MM.1S (cell line): Measurements from ENCODE around the gene MRPS18A.

Experiments
- DNase-seq: peaks from one replicate; pipeline ENCODE4 v3.0.0-alpha.2; 2015
- H2AFZ ChIP-seq: fragments of 300-600 bp; sonication (generic); 2 replicates; pipeline ENCODE4 v1.6.0; 2016; ENCODE audit warnings: antibody characterized with exemption, low read length
- H3F3A ChIP-seq: fragments of 300-600 bp; sonication (generic); 2 replicates; pipeline ENCODE4 v1.6.1; 2016; ENCODE audit warnings: mild to moderate bottlenecking, antibody characterized with exemption, low read length, moderate library complexity, mixed read lengths; ENCODE audit not compliant: insufficient read depth
- H3K27ac ChIP-seq: fragments of 300-600 bp; sonication (generic); 2 replicates; pipeline ENCODE4 v1.5.1; 2016; ENCODE audit warnings: mild to moderate bottlenecking, low read length
- H3K27me3 ChIP-seq: fragments of 300-600 bp; sonication (generic); replicated peaks from 2 replicates; pipeline ENCODE4 v1.6.0; 2016; ENCODE audit warnings: low read length; ENCODE audit not compliant: insufficient read depth
- H3K36me3 ChIP-seq: fragments of 300-600 bp; sonication (generic); replicated peaks from 2 replicates; pipeline ENCODE4 v1.6.1; 2016; ENCODE audit warnings: mild to moderate bottlenecking, low read length, mixed read lengths; ENCODE audit not compliant: insufficient read depth
- H3K4me1 ChIP-seq: fragments of 300-600 bp; sonication (generic); 2 replicates; pipeline ENCODE4 v1.6.1; 2016; ENCODE audit warnings: low read length, mixed read lengths
- H3K4me2 ChIP-seq: fragments of 300-600 bp; sonication (generic); 2 replicates; pipeline ENCODE4 v1.6.0; 2016; ENCODE audit warnings: low read depth, low read length
- H3K4me3 ChIP-seq: fragments of 300-600 bp; sonication (generic); 2 replicates; pipeline ENCODE4 v1.5.1; 2016; ENCODE audit warnings: low read length, mixed read lengths
- H3K79me2 ChIP-seq: fragments of 300-600 bp; sonication (generic); 2 replicates; pipeline ENCODE4 v1.6.1; 2016; ENCODE audit warnings: mixed run types, low read length, mixed read lengths
- H3K9ac ChIP-seq: fragments of 300-600 bp; sonication (generic); 2 replicates; pipeline ENCODE4 v1.6.1; 2016; ENCODE audit warnings: low read length, mixed read lengths
- H3K9me2 ChIP-seq: fragments of 300-600 bp; sonication (generic); replicated peaks from 2 replicates; pipeline ENCODE4 v1.6.1; 2016; ENCODE audit warnings: mild to moderate bottlenecking, low read length, mixed read lengths; ENCODE audit not compliant: insufficient read depth
- H3K9me3 ChIP-seq: fragments of 300-600 bp; sonication (generic); replicated peaks from 2 replicates; pipeline ENCODE4 v1.6.1; 2016; ENCODE audit warnings: mild to moderate bottlenecking, low read length, mixed read lengths; ENCODE audit not compliant: insufficient read depth
- H4K20me1 ChIP-seq: fragments of 300-600 bp; sonication (generic); 2 replicates; pipeline ENCODE4 v1.6.1; 2016; ENCODE audit warnings: mild to moderate bottlenecking, low read length, moderate library complexity, mixed read lengths; ENCODE audit not compliant: insufficient read depth
- EZH2 ChIP-seq: fragments of 300-600 bp; sonication (generic); optimal IDR thresholded peaks from 2 replicates; pipeline ENCODE3; 2017; ENCODE audit warnings: low read depth, mild to moderate bottlenecking, antibody characterized with exemption, low read length, mixed read lengths
- EZH2phosphoT487 ChIP-seq: fragments of 300-600 bp; sonication (generic); IDR thresholded peaks from 2 replicates; pipeline ENCODE4 v1.6.1; 2018; ENCODE audit warnings: antibody characterized with exemption, low read length
- TF ChIP-seq, protein P1 (sequence below): fragments of 300-600 bp; sonication (generic); IDR thresholded peaks from 2 replicates; pipeline ENCODE4 v1.5.1; 2016; ENCODE audit warnings: antibody characterized with exemption, low read length, mixed read lengths

MRPS18A gene

DNA sequence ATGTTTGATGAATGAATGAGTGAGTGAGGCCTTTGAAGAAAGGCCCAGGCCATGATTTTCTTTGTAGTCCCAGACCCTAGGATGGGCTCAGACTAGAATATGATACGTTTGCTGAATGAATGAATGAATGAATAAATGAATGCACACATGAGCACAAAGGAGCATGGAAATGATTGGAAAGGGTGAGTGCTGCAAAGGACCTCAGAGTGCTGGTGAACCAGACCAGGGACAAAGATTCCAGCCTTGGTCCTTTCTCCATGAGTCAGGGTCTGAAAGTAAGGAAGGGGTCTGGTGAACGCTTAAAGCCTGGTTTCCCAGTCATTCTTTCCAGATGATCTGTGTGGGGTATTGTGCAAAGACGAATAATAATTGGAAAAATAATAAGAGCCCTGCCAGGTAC, 40.0 kb upstream of the MRPS18A start:
- H3K27ac ChIP-seq: no peak overlapping the region
- DNase-seq: no peak
- no peaks in the 10 kb centered on the region for H3K79me2 ChIP-seq
- no peak overlapping the region for H2AFZ ChIP-seq
- no peaks in the 10 kb centered on the region for H3K36me3 ChIP-seq
- H3F3A ChIP-seq: no peaks in the 10 kb centered on the region
- no peaks in the 10 kb centered on the region for H4K20me1 ChIP-seq
- H3K4me2 ChIP-seq: no peak overlapping the region
- no peaks in the 10 kb centered on the region for H3K4me1 ChIP-seq
- no peaks in the 10 kb centered on the region for H3K27me3 ChIP-seq
- TF ChIP-seq EZH2phosphoT487: no peak
- TF ChIP-seq EZH2: no peak
- TF ChIP-seq, protein P1, sequence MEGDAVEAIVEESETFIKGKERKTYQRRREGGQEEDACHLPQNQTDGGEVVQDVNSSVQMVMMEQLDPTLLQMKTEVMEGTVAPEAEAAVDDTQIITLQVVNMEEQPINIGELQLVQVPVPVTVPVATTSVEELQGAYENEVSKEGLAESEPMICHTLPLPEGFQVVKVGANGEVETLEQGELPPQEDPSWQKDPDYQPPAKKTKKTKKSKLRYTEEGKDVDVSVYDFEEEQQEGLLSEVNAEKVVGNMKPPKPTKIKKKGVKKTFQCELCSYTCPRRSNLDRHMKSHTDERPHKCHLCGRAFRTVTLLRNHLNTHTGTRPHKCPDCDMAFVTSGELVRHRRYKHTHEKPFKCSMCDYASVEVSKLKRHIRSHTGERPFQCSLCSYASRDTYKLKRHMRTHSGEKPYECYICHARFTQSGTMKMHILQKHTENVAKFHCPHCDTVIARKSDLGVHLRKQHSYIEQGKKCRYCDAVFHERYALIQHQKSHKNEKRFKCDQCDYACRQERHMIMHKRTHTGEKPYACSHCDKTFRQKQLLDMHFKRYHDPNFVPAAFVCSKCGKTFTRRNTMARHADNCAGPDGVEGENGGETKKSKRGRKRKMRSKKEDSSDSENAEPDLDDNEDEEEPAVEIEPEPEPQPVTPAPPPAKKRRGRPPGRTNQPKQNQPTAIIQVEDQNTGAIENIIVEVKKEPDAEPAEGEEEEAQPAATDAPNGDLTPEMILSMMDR: no peak
- no peaks in the 10 kb centered on the region for H3K9me3 ChIP-seq
- no peaks in the 10 kb centered on the region for H3K9me2 ChIP-seq
- no peak overlapping the region for H3K9ac ChIP-seq
- no peak overlapping the region for H3K4me3 ChIP-seq

DNA sequence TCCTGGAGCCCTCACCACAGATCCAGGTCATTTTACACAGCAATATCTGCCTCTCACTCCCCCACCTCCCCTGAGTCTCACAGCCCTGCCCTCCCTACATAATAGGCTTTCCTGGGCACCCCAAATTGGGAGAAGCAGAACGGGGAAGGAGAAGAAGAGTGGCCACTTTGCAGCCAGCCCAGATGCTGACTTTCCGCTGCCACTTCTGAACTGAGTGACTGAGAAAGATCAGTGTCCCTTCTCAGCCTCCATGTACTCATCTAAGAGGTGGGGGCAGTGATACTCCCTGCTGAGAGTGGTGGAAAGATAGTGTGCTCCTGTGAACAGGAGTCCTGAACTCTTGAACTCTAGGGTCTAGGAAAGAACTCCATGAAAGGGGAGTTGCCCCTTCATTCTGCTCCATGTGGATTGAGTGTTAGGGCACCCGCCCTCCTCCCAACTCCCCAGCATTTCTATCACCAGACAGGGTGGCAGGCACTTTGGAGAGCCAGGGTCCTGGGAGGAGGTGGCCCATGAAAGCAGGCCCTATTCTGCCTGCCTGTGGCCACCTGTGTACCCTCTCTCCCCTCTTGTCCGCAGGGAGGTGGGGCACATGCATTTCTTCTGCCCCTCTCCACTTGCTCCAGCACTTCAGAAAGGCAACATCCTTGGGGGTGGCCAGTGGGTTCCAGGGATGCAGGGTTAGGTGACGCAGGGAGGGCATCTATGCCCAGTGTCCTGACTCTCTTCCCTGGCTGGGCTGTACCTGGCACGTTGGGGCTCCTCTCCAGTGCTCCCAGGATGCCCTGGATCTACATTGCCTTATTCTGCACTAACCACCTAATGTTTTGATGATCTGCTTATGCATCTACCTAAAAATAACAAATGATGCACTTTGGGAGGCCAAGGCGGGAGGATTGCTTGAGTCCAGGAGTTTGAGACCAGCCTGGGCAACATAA, 38.3 kb upstream of the MRPS18A start:
- no peaks in the 10 kb centered on the region for H3K79me2 ChIP-seq
- TF ChIP-seq EZH2: no peak
- no peak for TF ChIP-seq EZH2phosphoT487
- TF ChIP-seq, protein P1: no peak
- H2AFZ ChIP-seq: no peak overlapping the region
- no peaks in the 10 kb centered on the region for H4K20me1 ChIP-seq
- no peaks in the 10 kb centered on the region for H3K9me3 ChIP-seq
- no peak overlapping the region for H3K9ac ChIP-seq
- no peaks in the 10 kb centered on the region for H3K27me3 ChIP-seq
- no peak overlapping the region for H3K4me3 ChIP-seq
- no peaks in the 10 kb centered on the region for H3K36me3 ChIP-seq
- H3K4me2 ChIP-seq: no peak overlapping the region
- DNase-seq: no peak
- H3K4me1 ChIP-seq: no peaks in the 10 kb centered on the region
- no peak overlapping the region for H3K27ac ChIP-seq
- no peaks in the 10 kb centered on the region for H3F3A ChIP-seq
- no peaks in the 10 kb centered on the region for H3K9me2 ChIP-seq

DNA sequence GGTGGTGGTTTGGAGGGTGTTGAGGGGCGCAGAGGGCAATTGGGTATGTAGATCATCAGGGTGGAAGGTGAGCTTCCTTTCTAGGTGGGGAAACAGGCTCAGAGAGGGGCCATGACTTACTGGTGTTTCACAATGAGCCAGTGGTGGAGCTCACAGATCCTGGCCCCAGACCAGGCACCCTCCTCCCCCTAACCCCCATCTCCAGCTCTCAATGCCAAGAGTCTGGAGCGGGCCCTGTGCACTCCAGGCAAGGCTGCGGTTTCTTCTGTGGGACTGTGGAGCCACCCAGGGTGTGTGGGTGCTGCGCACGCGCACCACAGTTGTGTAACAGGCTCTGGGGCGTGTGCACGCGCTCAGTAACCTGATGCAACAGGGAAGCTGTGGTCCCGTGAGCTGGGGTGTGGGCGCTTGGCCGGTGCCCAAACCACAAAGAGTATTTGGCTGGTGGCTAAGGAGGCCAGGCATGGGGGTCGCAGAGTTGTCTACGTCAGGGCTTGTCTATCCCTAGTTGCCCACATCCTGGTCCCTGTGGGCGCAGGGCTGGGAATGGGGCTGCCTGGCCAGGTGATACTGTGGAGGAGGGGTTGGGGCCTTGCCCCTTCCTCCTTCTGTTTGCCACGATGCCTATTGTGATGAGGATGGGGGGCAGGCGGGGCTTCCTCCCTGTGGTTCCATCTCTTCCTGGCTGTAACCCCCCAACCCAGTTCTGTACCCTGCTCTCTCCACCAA, 37.5 kb upstream of the MRPS18A start:
- Histone ChIP-seq H3K4me1 (no peaks in the 10 kb centered on the region), H3K4me3 (no peak overlapping the region), H3K9me2 (no peaks in the 10 kb centered on the region), H3K27ac (no peak overlapping the region), H3K79me2 (no peaks in the 10 kb centered on the region), H3K27me3 (no peaks in the 10 kb centered on the region), H3K4me2 (no peak overlapping the region), H4K20me1 (no peaks in the 10 kb centered on the region), H3F3A (no peaks in the 10 kb centered on the region), H3K9me3 (no peaks in the 10 kb centered on the region), H3K9ac (no peak overlapping the region), H3K36me3 (no peaks in the 10 kb centered on the region), H2AFZ (no peak overlapping the region)
- TF ChIP-seq, protein P1: no peak
- no peak for DNase-seq
